ENCODE data around the gene CELF5.

CELF5 gene

DNA sequence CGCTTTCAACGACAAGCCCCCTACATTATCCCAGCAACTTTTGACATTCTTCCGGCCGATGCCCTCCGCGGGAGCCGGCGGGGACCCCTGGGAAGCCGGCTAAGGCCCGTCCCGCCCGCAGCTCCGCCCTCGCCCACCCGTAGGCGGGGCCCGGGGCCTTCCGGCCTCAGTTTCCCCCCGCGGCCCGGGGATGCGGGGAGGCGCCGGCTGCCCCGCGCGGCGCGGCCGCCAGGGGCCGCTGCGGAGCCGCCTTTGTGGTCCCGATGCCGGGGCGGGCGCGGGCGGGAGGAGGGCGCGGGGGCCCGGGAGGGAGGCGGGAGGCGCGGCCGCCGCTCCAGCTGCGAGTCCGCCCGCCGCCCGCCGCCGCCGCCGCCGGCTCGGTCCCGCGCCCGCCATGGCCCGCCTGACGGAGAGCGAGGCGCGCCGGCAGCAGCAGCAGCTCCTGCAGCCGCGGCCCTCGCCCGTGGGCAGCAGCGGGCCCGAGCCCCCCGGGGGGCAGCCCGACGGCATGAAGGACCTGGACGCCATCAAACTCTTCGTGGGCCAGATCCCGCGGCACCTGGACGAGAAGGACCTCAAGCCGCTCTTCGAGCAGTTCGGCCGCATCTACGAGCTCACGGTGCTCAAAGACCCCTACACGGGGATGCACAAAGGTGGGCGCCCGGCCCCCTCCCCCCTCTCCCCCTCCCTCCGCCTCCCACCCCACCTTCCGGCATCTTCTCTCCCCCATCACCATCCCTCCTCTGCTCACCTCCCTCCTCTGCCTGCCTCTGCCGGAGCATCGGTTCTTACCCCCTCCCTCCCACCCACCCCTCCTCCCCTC, at the start of gene CELF5:
Gene CELF5, plus strand, starts transcription at position 316 of the 823 bp plus-strand sequence. Its CDS starts 79 bp downstream, at position 395.
- DNase-seq = peak; percentile 27 to 41

DNA sequence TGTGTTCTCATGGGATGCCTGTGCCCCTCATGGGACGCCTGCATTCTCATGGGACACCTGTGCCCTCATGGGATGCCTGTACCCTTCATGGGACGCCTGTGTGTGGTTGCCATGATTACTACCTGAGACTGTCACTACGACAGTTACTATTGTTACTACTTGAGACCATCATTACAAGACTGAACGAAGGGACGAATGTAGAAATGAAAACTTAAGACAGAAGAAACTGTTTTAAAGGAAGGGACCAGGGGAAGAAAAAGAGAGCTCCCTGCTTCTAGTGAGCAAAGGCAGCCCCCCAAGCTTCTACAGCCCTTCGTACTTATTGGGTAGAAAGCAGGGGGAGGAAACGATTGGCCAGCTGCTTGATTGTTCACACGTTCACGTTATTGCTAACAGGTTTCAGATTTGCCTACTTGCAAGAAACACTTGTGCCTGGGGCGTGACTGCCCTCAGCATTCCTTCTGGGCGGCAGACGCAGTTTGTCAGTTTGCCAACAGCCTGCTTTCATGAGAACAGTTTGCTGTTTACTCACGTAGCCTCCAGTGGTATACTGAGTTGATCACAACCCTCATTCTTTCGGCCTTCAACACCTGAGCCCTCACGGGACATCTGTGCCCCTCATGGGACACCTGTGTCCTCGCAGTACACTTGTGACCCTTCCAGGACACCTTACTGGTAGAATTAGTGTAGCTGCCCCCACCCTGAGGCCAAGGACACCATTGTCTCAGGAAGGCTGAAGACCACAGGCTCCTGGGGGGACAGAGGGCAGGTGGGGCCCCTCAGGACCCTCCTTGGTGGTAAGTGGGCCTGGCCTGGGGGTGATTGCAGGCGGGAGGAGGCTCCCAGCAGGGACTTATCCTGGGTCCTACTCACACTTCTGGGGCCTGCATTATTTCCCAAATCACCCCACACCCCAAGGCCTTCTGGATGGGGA, 48.4 kb upstream of the CELF5 start:
- peak in 1 of 2 experiments; percentile 8 for DNase-seq

DNA sequence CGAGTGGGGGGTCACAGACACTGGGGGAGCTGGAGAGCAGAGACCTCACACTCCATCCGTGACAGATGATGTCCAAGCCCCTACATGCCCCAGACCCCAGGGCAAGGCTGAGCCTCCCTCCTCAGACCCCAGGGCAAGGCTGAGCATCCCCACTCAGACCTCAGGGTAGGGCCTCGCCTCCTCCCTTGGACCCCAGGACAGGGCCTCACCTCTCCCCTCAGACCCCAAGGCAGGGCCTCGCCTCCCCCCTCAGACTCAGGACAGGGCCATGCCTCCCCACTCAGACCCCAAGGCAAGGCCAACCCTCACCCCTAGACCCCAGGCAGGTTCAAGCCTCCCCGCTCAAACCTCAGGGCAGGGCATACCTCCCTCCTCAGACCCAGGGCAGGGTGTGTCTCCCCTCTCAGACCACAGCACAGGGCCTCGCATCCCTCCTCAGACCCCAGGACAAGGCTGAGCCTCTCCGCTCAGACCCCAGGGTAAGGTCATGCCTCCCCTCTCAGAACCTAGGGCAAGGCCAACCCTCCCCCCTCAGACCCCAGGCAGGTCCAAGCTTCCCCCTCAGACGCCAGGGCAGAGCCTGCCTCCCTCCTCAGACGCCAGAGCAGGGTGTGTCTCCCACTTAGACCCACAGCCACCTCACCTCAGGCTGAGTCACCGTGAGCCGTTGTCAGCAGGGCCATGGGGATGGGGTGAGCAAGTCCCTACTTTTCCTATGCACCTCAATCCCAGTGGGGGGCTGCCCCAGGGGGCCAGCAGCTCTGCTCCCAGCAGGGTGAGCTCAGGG, 47.6 kb upstream of the CELF5 start:
- DNase-seq = no peak

DNA sequence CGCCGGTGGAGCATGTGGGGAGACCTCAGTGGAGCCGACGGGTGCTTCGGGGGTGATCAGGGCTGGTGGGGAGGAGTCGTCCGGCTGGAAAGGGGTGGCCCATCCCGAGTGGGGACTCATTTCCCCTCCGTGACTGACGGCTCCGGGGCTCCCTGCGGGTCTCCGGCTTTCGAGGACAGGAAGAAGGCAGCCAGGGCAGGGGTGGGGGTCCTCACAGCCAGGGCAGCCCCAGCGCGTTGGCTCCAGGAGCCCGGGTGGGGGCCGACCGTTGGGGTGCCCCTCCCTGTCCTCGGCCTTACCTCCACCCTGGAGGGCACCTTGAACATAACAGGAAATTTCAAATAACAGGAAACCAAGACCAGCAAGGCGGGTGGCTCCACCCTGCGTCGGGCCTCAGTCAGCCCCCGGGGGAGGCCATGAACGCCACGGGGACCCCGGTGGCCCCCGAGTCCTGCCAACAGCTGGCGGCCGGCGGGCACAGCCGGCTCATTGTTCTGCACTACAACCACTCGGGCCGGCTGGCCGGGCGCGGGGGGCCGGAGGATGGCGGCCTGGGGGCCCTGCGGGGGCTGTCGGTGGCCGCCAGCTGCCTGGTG, 46.0 kb upstream of the CELF5 start, which contains the start of gene S1PR4:
Gene S1PR4, plus strand, starts transcription at position 393 of the 596 bp plus-strand sequence. Its CDS starts 24 bp downstream, at position 417.
- no peak for DNase-seq

DNA sequence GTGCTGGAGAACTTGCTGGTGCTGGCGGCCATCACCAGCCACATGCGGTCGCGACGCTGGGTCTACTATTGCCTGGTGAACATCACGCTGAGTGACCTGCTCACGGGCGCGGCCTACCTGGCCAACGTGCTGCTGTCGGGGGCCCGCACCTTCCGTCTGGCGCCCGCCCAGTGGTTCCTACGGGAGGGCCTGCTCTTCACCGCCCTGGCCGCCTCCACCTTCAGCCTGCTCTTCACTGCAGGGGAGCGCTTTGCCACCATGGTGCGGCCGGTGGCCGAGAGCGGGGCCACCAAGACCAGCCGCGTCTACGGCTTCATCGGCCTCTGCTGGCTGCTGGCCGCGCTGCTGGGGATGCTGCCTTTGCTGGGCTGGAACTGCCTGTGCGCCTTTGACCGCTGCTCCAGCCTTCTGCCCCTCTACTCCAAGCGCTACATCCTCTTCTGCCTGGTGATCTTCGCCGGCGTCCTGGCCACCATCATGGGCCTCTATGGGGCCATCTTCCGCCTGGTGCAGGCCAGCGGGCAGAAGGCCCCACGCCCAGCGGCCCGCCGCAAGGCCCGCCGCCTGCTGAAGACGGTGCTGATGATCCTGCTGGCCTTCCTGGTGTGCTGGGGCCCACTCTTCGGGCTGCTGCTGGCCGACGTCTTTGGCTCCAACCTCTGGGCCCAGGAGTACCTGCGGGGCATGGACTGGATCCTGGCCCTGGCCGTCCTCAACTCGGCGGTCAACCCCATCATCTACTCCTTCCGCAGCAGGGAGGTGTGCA, 45.3 kb upstream of the CELF5 start:
- no peak for DNase-seq

DNA sequence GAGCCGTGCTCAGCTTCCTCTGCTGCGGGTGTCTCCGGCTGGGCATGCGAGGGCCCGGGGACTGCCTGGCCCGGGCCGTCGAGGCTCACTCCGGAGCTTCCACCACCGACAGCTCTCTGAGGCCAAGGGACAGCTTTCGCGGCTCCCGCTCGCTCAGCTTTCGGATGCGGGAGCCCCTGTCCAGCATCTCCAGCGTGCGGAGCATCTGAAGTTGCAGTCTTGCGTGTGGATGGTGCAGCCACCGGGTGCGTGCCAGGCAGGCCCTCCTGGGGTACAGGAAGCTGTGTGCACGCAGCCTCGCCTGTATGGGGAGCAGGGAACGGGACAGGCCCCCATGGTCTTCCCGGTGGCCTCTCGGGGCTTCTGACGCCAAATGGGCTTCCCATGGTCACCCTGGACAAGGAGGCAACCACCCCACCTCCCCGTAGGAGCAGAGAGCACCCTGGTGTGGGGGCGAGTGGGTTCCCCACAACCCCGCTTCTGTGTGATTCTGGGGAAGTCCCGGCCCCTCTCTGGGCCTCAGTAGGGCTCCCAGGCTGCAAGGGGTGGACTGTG, 44.6 kb upstream of the CELF5 start:
- DNase-seq = no peak

DNA sequence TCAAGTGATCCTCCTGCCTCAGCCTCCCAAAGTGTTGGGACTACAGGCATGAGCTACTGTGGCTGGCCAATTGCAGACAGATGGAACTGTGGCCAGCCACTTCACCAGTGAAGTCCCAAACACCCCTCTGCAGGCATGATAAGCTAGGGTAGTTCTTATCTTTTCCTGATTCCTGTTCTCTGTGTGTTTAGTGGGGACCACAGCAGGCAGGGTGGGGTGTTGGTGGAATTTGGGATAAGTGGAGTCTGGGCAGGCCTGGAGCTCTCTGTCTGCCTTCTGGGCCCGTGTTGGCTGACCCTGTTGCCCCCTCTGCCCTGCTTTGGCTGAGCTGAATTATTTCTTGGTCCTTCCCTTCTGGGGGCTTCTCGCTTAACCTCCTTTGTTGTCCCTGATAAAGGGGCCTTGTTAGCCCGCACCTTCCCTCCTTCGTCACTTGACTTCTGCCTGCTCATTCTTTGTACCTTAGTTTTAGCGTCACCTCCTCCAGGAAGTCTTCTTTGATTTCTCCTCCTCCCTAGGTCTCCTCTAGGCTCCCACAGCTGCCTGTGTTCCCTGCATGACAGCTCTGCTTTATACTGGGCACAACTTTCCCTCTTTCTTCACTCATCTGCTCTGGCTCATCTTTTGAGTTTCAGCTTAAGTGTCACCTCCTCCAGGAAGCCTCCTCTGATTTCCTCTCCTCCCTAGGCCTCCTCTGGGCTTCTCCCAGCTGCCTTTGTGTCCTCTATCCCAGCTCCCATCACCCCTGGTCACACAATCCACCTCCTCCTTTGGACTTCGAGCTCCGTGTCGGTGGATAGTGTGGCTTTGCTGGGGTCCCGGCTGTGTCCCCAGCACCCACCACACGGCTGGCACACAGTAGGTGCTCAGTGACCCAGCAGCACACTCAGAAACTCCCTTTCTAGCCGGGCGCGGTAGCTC, 40.5 kb upstream of the CELF5 start:
- no peak for DNase-seq

DNA sequence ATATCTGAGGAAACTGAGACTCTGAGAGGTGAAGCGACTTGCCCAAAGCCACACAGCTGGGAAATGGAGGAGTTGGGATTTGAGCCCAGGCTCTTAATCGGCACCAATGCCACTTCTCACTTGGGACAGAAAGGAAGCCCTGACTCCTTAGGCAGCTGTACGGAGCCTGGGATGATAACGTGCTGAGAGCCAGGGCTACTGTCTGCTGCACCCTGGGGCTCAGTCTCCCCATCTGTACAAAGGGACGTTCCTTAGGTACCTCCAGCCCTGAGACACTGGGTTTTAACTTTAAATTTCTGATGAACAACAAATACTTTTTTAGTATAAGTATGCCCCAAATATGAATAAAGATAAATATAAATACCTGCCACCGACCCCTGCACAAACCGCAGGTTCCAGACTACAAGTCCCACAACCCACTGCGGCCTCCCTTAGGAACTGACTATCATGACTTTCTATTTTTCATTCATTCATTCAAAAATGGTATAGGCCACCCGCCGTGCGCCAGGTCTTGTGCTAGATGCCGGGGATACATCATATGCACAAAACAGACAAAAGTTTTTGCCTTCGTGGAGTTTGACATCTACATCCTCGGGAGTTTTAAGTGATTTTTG, 39.5 kb upstream of the CELF5 start:
- peak; percentile 77 to 83 for DNase-seq

DNA sequence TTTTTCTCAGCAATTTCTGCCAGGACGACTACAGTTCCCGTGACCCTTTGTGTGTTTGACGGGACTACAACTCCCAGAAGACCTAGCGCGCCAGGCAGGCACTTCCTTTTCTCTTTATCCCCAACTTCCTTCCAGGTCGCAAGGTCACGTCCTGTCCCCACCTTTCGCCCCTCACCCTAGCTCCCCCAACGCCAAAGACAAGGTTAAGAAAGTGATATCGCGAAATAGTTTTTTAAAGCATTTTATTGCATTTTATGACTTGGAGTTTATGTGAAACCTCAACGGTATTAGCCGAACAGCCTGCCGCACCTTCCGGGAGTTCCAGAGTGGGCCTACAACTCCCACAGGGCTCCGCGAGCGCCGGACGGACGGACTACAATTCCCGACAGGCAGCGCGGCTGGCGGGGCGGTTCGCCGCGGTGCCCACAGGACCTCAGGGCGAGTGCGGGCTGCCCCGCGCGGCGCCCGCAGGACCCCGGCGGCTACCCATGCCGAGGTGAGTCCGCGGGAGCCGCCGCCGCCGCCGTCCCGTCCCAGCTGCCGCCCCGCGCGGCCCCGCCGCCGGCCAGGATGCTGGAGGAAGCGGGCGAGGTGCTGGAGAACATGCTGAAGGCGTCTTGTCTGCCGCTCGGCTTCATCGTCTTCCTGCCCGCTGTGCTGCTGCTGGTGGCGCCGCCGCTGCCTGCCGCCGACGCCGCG, 38.9 kb upstream of the CELF5 start, which contains the start of gene NCLN:
Gene NCLN, plus strand, starts transcription at position 470 of the 699 bp plus-strand sequence. Its CDS starts 101 bp downstream, at position 571.
- DNase-seq = peak; percentile 90 to 92

DNA sequence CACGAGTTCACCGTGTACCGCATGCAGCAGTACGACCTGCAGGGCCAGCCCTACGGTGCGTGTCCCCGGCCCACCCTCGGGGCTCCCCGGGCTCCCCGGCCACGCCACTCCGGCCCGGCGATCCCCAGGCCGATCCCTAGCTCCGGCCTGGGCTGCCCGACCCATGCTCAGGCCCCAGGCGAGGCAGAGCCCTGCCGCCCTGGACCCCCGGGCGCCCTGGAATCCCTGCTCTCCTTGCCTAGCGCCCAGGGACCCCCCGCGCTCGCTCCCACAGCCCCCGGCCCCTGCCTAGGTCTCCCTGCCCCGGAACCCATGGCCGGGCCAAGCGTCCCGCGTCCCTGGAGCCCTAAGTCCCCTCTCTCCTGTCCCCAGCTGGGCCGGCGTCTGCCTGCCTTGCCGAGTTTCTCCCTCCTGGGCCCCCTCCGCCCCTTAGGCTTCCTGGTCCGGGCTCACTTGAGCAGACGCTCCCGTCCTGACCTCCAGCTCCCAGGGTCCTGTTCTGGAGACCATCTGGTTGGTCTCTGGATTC, 38.2 kb upstream of the CELF5 start:
- no peak for DNase-seq

DNA sequence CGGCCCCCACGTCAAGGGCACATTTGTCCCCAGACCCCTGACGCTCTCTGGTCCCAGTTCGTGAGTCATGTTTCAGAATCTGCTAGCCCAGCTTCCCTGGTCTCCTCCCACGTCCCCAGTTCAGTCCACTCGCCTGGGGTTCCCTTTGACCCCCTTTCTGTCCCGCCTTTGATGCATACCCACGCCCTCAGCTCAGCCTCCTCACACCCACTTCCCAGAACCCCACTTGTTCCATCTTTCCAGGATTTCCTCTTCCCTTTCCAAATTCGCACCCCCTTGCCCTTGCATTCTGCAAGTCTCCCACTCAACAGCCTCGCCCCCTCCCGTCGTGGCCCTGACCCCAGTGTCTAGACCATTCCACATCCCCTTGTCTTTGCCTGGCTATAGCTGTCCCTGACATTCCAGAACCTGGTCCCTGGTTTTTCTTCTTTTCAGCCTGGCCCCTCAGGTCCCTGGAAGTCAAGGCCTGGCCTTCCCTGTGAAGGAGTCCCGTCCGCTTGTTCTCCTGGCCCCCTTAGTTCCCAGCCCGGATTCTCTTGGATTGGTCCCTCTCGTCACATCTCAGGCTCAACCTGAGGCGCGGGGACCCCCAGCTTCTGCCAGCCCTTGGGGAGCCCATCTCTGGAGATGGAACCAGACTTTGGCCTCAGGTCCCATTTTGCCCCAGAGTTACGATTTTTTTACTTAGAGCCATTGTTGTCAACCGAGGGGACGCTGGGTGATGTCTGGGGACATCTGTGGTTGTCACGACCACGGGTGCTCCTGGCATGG, 37.4 kb upstream of the CELF5 start:
- no peak for DNase-seq

DNA sequence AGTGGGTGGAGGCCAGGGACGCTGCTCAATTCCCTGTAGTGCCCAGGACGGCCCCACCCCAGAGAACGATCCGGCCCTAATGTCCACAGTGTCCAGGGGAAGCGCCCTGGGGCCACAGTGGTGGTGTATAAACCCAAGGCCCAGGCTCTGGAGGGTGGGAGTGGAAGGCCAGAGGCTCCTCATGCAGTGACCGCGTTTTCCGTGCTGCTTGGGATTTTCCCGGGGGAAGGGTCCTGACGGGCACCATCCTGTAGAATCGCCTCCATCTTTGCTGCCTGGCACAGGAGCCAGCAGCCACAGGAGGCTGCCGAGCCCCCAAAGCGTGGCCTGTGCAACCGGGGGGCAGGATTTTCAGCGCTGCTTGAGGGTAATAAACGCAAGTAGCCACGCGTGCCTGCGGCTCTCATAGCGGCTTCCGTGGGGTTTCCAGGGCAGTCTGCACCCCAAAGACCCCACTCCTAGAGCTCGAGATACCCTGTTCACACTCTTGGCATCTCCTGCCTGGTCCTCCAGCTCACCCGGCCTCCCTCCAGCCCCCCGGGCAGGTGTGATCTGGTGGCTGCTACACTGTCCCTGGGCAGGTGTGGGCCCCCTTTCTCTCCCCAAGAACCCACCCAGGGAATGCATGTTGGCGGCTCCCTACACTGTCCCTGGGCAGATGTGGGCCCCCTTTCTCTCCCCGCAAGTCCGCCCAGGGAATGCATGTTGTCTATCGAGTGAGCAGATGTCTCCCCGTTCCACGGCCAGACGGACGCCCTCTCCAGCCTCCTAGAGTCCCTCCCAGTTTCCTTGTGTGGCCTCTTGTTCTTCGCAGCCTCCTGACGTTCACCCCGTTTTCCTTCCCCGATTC, 36.6 kb upstream of the CELF5 start:
- no peak for DNase-seq

DNA sequence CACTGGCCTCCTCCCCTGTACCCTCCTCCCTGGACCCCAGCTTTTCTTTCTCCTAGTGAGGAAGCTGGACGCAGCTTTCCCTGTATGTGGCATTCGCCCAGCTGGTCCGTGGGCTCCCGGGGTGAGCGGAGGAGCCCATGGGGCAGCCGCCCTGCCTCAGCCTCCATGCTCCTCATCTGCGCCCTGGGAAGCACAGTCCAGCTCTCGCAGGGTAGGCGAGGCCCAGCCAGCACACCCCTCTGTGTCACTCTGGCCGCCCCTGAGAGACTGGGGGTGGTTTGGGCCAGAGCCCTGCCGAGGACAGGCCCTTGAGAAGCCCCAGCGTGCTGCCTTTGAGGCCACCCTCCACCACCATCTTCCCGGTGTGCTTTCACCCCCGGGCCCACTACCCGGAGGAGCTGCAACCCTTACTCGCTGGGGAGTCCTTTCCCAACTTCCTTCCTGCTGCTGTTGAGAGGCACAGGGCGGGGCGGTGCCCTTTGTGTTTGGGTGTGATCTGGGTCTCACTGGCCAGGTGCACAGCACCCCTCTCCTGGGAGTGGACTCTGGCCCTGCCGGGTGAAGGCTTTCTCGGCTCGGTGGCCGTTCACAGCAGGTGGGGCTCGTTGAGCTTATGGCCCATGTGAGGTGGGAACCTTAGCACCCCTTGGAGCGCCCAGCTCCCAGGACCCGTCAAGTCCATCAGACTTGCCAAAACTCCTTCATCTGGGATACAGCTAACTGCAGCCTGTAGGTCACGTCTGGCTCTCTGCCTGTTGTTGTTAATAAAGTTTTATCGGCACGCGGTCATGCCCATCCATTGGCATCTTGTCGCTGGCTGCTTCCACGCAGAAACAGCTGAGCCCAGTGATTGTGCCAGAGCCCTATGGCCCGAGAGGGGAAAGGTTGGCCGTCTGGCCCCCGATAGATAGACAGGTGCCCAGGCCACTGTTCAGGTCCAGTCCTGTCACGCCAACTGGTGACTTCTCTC, 35.5 kb upstream of the CELF5 start:
- no peak for DNase-seq

DNA sequence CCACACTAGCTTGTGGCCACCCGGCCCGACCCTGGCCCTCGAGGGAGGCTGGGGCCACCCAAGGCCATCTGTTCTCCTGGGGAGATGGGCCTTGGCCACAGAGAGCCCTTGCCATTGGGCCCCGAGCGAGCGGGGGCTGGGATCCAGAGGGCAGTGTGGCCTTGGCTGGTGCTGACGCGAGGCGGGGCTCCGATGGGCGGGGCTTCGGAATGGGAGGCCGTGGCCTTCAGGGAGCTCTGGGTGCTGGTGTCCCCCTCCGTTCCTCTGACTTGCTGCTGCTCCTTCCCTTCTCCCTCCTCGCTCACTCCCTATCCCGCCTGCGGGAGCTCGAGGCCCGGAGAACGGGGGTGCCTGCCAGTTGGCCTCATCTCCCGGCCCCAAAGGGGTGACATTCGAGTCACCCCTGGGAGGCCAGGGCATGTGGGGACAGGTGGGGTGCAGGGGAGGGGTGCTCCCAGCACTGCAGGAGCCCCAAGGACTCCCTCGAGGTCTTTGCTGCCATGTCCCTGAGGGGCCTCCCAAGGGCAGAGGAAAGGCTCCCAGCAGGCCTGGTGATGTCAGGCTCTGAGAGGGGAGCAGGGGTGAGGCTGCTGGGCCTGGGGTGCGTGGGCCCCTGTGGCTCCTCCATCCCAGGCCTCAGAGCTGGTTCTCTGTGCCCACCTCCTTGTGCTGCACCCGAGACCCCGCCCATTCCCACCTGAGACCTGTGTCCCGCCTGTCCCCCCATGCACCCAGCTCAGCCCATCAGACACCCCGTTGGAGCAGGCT, 34.6 kb upstream of the CELF5 start:
- no peak for DNase-seq

DNA sequence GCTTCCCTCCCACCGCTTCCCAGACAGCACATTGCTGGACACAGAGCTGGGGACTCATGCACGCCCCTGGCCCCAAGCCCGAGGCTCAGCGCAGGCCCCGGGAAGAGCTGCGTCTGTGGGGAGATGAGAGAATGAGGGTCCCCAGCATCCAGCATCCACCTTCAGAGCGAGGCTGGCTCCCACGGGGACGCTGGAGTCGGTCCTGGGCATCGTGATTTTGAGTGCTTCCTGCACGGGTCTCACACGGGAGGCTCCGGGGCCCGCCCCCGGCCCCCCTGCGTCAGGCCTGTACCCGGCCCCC, 34.0 kb upstream of the CELF5 start:
- DNase-seq = no peak

Data from NCI-H2081 (cell line).